MCF 10A (cell line): Measurements from ENCODE around the gene RPS28. TPM values are rescaled to one million over a fixed set of nuclear protein-coding genes. Genes with fewer than 3 reads are reported as not detected.

Source experiments
- BruUV-seq: library from RNA; stranded (reverse); fragments of 400-500 nt; replicated peaks from 2 replicates; lab custom pipeline; 2021; lab: Mats Ljungman, UMichigan
- CTCF ChIA-PET: fragments of 300-600 bp; sonication (Branson Sonifier 250); formaldehyde crosslinking; extraction: SDS; loops from one replicate; lab custom pipeline; 2021; ENCODE audit warnings: antibody characterized with exemption, inconsistent platforms; lab: Yijun Ruan, JAX
- POLR2A ChIA-PET: fragments of 300-600, 350-650 bp; sonication (Branson Sonifier 250); formaldehyde crosslinking; extraction: SDS; loops from one replicate; lab custom pipeline; 2020; ENCODE audit warnings: antibody characterized with exemption, inconsistent platforms; lab: Yijun Ruan, JAX
- DNase-seq: peaks from one replicate; pipeline ENCODE4 v3.0.0-alpha.2; 2018; ENCODE audit not compliant: unreplicated experiment
- H3K27ac Mint-ChIP-seq: one replicate; pipeline ENCODE4 v1.8.0; 2022; ENCODE audit warnings: mild to moderate bottlenecking, low read depth, mixed read lengths; ENCODE audit not compliant: unreplicated experiment
- H3K27me3 Mint-ChIP-seq: one replicate; pipeline ENCODE4 v1.8.0; 2022; ENCODE audit warnings: mixed read lengths; ENCODE audit not compliant: insufficient read depth, unreplicated experiment
- H3K36me3 Mint-ChIP-seq: one replicate; pipeline ENCODE4 v1.8.0; 2022; ENCODE audit warnings: mild to moderate bottlenecking, moderate library complexity, mixed read lengths; ENCODE audit not compliant: insufficient read depth, unreplicated experiment
- H3K4me1 Mint-ChIP-seq: one replicate; pipeline ENCODE4 v1.8.0; 2022; ENCODE audit warnings: mixed read lengths; ENCODE audit not compliant: insufficient read depth, unreplicated experiment
- H3K4me3 Mint-ChIP-seq: one replicate; pipeline ENCODE4 v1.8.0; 2022; ENCODE audit warnings: mild to moderate bottlenecking, moderate library complexity, mixed read lengths; ENCODE audit not compliant: unreplicated experiment
- H3K9me3 Mint-ChIP-seq: one replicate; pipeline ENCODE4 v1.8.0; 2022; ENCODE audit warnings: mixed read lengths; ENCODE audit not compliant: unreplicated experiment
- intact Hi-C: fragments of 100-400 bp; cut with micrococcal nuclease; formaldehyde crosslinking; loops from 2 replicates; pipeline ENCODE4 v1.14.1; 2022
- total RNA-seq: library from RNA; stranded (reverse); gene quantifications from 2 replicates; pipeline ENCODE4 v1.2.3, GENCODE V29; 2022
- TF ChIP-seq, protein P1 (sequence below): fragments of 200-600 bp; IDR thresholded peaks from one replicate; pipeline ENCODE4 v1.8.0; 2022; ENCODE audit warnings: antibody characterized with exemption, mild to moderate bottlenecking; ENCODE audit not compliant: unreplicated experiment

The RPS28 gene
- total RNA-seq, 1 experiment from 2014 or later = 2,362 TPM

DNA sequence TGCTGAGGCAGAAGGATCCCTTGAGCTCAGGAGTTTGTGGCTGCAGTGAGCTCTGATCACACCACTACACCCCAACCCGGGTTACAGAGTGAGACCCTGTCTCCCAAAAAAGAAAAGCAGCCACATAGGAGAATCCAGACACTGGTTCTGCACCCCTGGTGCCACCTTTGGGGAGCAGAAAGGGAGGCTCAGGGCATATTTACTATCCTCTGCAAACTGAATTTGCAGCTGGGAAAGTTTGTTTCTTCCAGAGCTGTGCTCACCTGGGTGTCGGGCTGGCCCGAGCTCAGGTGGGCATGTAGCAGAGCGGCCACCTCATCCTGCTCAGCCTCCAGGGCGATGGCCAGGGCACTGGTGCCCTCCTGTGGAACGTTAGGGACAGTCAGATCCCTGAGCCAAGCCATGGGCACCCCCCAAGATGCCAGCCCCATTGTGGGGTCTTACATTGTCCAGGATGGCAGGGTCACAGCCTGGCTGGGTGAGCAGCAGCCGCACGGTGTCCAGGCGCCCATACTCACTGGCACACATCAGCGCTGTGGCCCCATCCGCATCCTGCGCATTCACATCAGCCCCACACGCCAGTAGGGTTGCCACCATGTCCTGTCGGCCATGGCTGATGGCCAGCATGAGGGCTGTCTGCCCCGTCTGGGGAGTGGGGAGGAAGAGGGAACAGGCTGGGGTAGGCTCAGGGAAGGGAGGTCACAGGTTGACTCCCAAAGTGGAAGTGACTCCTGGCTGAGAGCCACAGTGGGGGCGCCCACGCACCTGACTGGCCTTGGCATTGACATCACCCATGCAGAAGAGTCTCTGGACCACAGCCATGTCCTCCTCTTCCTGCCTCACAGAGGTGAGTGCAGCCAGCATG is 3.1 kb downstream of the RPS28 start:
- Mint-ChIP-seq H3K27me3 (no peaks in the 10 kb centered on the region), H3K4me1 (peaks cover 5% of the 10 kb centered on the region), H3K9me3 (no peaks in the 10 kb centered on the region), H3K27ac (no peak overlapping the region), H3K4me3 (no peak overlapping the region), H3K36me3 (peaks cover 58% of the 10 kb centered on the region)
- intact Hi-C loops = no loop called here
- no TSS peak for BruUV-seq
- CTCF ChIA-PET = interaction anchor here (0.6 to 1.9 kb wide), 6 partner anchors 9 to 467 kb away, joined by 3 to 11 read pairs (median 3); no protein-coding TSS in a partner anchor
- TF ChIP-seq, protein P1, sequence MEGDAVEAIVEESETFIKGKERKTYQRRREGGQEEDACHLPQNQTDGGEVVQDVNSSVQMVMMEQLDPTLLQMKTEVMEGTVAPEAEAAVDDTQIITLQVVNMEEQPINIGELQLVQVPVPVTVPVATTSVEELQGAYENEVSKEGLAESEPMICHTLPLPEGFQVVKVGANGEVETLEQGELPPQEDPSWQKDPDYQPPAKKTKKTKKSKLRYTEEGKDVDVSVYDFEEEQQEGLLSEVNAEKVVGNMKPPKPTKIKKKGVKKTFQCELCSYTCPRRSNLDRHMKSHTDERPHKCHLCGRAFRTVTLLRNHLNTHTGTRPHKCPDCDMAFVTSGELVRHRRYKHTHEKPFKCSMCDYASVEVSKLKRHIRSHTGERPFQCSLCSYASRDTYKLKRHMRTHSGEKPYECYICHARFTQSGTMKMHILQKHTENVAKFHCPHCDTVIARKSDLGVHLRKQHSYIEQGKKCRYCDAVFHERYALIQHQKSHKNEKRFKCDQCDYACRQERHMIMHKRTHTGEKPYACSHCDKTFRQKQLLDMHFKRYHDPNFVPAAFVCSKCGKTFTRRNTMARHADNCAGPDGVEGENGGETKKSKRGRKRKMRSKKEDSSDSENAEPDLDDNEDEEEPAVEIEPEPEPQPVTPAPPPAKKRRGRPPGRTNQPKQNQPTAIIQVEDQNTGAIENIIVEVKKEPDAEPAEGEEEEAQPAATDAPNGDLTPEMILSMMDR = no peak
- POLR2A ChIA-PET = interaction anchor here (0.6 to 6.7 kb wide), 2 partner anchors 11 to 472 kb away, joined by 3 to 70 read pairs; no protein-coding TSS in a partner anchor
- DNase-seq = peak; percentile 58

DNA sequence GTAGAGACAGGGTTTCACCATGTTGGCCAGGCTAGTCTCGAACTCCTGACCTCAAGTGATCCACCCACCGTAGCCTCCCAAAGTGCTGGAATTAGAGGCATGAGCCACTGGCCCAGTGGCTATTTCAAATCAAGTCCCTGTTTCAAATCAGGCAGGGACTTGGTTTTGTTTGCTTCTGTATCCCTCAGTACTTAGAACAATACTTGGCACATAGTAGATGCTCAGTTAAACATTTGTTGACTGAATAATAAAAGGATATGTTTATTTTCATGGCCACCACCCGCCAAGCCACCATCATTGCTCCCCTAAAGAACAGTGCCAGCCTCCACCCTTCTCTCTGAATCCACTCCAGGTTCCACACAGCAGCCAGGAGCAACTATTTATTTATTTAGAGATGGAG is 4.2 kb downstream of the RPS28 start:
- H3K9me3 Mint-ChIP-seq = no peaks in the 10 kb centered on the region
- ChIA-PET POLR2A (interaction anchor here (6.7 kb wide), 1 partner anchor 10 kb away, joined by 70 read pairs; no protein-coding TSS in a partner anchor), CTCF (interaction anchor here (0.6 to 0.8 kb wide), 2 partner anchors 8 to 252 kb away, joined by 6 read pairs; no protein-coding TSS in a partner anchor)
- BruUV-seq = no TSS peak
- H3K4me3 Mint-ChIP-seq = no peak overlapping the region
- peaks cover 51% of the 10 kb centered on the region for H3K36me3 Mint-ChIP-seq
- intact Hi-C loops = no loop called here
- H3K27me3 Mint-ChIP-seq = no peaks in the 10 kb centered on the region
- no peak overlapping the region for H3K27ac Mint-ChIP-seq
- H3K4me1 Mint-ChIP-seq = no peaks in the 10 kb centered on the region
- no peak for DNase-seq
- TF ChIP-seq, protein P1 = no peak

DNA sequence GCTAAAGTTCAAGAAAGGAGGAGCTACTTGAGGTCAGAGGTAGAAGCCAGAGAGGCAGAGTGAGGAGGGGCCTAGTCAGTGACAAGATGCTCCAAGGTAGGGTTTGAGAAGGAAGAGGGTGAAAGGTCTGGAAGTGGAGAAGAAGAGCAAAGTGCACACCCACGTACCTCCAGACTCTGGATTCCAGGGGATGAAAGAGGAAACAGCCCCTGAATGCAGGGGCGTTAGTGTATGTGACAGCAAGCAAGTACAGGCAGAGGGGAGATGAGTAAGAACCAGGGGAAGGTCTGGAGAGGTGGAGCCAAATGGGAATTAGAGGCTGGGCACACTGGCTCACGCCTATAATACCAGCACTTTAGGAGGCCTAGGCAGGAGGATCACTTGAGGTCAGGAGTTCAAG is 8.7 kb downstream of the RPS28 start:
- H3K27me3 Mint-ChIP-seq = no peaks in the 10 kb centered on the region
- TF ChIP-seq, protein P1 = no peak
- CTCF ChIA-PET = no interaction called here
- POLR2A ChIA-PET = interaction anchor here (1.4 kb wide), 1 partner anchor 9 kb away, joined by 6 read pairs; the partner anchor contains the start of genes NDUFA7 and RPS28
- DNase-seq = no peak
- BruUV-seq = no TSS peak
- H3K4me1 Mint-ChIP-seq = no peaks in the 10 kb centered on the region
- no peaks in the 10 kb centered on the region for H3K9me3 Mint-ChIP-seq
- H3K4me3 Mint-ChIP-seq = no peak overlapping the region
- H3K36me3 Mint-ChIP-seq = peaks cover 9% of the 10 kb centered on the region
- H3K27ac Mint-ChIP-seq = no peak overlapping the region
- intact Hi-C loops = no loop called here

DNA sequence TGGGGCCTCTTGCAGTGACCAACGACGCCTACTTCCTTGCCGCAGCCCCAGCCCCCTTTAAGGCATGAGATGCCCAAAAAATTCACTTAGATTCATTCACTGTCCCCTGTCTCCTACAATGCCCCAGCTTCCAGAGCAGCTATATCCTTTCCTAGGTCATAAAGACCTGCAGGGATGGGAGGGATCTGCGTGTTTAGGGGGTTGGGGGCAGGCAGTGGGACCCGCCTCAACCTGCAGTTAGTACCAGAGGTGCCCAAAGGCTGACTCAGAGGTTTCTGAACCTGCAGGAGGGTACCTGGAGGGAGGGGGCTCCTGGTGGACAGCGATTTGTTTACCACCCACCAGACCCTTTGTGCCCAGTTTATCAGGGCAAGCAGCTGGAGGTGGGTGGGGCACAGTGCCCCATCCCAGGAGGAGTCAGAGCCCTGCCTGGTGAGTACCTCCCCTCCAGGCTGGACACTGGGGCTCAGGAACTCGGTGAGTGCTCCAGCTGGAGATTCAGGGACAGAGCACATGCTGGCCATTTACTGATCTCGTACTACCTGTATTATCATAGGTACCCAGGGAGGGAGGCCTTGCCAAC is 10.1 kb downstream of the RPS28 start:
- ChIA-PET CTCF (interaction anchor here (1.0 kb wide), 2 partner anchors 13 to 62 kb away, joined by 3 read pairs; no protein-coding TSS in a partner anchor), POLR2A (interaction anchor here (1.4 kb wide), 1 partner anchor 10 kb away, joined by 6 read pairs; the partner anchor contains the start of genes NDUFA7 and RPS28)
- Mint-ChIP-seq H3K27me3 (no peaks in the 10 kb centered on the region), H3K27ac (no peak overlapping the region), H3K4me3 (no peak overlapping the region), H3K36me3 (no peaks in the 10 kb centered on the region), H3K9me3 (no peaks in the 10 kb centered on the region), H3K4me1 (no peaks in the 10 kb centered on the region)
- intact Hi-C loops = no loop called here
- DNase-seq = no peak
- no TSS peak for BruUV-seq
- TF ChIP-seq, protein P1 = no peak
